GM18520 (cell line): ENCODE results near the gene INO80E.

ENCODE experiments used
- ATAC-seq: cut with Tn5 transposase; IDR thresholded peaks from one replicate; pipeline ENCODE4 v1.9.1; 2021; ENCODE audit not compliant: unreplicated experiment

The INO80E gene

DNA sequence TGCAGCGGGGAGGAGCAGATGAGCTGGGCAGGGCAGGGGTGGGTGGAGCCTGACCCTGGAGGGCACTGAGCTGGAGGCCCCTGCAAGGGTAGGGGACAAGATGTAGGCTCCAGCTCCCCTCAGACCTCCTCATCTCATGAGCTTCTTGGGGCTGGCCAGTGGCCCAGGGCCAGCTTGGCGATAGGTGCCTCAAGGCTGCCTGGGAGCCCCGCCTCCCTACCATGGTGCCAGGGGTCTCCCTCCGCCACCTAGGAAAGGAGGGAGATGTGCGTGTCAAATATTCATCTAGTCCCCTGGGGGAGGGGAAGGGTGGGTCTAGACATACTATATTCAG is 4.5 kb upstream of the INO80E start:
- no peak for ATAC-seq

DNA sequence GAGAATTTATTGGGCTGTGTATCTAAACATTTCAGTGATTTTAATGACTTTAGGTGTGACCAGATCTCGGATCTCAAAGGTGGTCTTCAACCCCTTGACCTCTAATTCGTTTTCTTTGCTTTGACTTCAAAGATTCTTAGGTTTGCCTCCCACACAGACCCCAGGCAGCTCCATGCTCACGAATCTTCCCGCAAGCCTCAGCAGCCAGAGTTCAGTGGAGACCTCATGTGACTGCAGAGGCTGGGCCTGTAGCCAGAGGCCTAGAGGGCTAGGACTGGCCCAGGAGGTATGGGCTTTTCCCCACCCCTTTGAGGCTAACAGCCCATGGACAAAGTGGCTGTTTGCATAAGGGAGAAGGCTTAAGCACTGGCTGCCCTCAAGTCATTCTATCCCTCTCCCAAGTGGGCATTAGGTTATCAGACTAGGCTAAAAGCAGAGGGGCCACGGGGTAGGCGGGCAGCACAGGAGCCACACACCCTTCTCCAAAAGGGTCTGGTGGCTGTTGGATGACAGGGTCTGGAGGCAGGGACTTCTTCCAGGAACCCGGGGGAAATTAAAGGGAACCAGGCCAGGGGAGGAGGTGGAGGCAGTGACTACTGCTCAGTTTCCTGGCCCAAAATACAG is 3.6 kb upstream of the INO80E start:
- no peak for ATAC-seq

GRCh38 chr16:29993191-29993902 is 2.7 kb upstream of the INO80E start:
- ATAC-seq = no peak

DNA sequence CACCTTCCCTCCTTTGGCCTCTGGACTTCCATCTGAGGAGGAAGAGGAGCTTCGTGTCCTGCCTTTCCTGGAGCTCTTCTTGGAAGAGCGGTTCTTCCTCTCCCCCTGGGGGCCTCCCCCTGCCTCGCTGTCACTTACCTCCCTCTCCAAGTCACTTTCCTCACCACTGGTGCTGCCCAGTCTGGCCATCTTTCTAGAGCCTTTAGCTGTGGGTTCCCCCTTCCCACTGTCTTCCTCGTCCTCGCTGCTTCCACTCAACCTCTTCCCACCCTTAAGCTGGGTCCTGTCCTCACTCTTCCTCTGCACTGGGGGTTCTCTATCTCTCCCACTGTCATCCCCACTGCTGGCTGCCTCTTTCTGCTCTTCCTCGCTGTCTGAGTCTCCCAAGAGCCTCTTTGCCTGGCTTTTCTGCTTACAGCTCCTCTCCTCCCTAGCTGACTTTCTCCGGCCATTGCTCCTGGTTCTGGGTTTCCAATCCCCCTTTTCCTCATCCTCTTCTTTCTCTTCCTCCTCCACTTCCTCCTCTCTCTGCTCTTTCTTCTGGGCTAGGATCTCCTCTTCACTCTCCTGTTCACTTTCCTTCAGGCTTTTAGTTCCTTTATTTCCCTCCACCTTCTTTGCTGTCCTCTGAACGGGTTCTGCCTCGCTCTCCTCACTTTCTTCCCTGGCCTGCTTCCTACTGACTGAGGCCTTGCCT is 2.0 kb upstream of the INO80E start:
- no peak for ATAC-seq

DNA sequence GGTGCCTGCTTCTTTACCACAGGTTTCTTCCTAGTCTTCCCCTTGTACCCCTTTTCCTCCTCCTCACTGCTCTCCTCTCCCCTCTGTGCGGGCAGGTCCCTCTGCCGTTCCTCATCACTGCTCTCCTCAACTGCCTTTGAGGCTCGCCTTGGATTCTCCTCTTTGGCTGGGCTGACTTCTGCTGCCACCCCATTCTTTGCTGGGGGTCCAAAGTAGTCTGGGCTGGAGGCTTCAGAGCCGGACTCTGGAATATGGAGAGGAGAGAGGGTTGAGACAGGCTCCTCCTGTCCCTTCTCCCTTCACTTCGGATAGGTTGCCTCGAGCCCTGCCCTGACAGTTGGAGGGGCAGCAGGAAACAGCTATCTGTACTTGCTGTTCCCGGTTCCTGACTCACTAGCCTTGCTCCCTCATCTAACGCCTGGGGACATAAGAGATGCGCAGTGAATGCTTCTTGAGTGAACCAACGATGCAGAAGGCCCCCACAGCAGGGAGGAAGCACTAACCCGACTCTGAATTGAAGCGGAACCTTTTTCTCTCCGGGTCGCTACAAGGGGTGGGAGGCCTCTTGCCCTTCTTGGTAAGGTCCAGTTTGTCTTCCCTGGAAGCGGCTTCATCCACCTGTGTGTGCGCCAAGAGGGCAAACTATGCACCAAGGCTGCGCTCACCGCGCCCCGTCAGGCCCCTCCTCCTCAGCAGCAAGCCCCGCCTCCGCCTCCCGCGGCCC is 1.3 kb upstream of the INO80E start:
- ATAC-seq = peak; percentile 5

- peak; percentile 26 for ATAC-seq
Measured at GRCh38 chr16:29995324-29995910, 624 bp upstream of the INO80E start, which contains the start of gene HIRIP3. HIRIP3 (minus strand) TSS chr16:29995617; CDS start chr16:29995605, 12 bp downstream.

DNA sequence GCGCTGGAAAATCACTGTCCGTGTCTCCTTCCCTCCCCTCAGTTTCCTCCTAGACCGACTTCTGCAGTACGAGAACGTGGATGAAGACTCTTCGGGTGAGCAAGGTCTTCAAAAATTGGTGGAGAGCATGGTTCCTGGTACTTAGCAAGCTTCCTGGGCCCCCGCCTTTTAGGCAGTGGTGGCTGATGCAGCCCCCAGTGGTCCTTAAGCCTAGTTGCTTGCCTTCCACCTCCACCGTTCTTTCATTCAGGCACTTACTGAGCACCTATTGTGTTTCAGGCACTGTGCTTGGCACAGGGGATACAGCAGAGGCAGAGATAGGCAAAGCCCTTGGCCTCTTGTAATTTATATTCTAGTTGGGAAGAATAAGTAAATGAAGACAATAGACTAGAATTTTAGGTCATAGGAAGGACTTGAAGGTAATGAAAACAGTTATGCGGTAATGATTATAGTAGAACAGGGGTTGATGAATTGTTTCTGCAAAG is 767 bp downstream of the INO80E start:
- no peak for ATAC-seq

- ATAC-seq = no peak
Measured at GRCh38 chr16:29999605-30000004, 3.6 kb downstream of the INO80E start.

DNA sequence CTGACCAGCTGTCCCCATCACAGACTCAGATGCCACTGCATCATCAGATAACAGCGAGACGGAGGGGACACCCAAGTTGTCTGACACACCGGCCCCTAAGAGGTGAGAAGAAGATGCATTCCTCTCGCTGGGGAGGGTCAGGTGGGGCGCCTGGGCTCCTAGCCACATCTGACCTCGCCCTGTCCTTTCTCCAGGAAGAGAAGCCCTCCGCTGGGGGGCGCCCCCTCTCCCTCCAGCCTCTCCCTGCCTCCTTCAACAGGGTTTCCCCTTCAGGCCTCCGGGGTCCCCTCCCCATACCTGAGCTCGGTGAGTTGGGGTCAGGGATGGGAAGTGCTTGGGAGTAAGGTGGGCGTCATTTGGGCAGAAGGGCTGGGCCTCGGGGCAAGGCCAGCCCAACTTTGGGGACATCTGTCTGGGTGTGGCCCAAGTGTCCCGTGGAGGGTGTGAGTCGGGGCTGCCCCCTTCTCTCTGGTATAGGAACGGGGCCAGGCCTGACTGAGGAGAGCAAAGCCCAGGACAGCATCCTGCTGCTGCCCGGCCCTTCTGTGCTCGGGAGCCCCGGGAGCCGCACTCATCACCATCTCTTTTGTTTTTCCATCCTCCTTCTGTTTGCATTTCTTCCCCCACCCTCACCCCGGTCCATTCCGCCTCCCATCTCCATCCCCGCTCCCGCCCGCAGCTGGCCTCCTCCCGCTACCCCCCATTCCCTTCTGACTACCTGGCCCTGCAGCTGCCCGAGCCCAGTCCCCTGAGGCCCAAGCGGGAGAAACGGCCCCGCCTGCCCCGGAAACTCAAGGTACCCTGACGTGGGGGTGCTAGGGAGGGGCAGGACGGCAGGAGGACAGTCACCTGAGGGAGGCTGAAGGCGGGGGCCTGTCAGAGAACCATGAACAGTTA is 4.9 kb downstream of the INO80E start:
- no peak for ATAC-seq

DNA sequence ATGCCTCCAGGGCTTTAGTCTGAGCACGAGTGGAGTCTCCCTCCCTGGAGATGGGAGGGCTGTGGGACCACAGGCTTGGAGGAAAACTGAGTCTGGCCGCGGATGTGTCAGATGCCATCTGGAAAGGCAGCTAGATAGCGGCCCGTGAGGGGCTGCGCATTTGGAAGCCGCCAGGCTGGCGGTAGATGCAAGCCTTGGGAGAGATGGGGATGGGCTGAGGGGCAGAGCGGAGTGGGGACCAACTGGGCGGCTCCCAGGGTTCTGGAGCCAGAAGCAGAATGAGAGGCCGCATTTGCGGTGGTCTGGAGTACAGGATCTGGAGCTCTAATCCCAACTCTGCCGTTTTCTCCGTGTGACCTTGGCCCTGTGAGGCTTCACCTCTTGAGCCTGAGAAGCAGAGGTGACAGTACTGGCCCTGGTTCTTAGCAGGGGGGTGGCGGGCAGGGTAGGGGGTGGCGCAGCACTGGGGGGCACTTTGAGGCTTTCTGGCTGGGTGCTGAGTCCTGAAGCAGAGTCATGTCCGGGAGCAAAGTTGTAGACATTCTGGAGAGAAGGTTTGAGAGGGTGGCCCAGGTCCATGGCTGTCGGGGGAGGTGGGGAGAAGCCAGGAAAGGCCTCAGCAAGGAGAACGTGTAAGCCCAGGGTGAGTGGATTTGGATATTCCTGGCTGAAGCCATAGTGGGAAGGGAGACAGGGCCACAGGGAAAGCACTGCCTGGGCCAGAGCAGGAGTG is 6.7 kb downstream of the INO80E start:
- no peak for ATAC-seq

DNA sequence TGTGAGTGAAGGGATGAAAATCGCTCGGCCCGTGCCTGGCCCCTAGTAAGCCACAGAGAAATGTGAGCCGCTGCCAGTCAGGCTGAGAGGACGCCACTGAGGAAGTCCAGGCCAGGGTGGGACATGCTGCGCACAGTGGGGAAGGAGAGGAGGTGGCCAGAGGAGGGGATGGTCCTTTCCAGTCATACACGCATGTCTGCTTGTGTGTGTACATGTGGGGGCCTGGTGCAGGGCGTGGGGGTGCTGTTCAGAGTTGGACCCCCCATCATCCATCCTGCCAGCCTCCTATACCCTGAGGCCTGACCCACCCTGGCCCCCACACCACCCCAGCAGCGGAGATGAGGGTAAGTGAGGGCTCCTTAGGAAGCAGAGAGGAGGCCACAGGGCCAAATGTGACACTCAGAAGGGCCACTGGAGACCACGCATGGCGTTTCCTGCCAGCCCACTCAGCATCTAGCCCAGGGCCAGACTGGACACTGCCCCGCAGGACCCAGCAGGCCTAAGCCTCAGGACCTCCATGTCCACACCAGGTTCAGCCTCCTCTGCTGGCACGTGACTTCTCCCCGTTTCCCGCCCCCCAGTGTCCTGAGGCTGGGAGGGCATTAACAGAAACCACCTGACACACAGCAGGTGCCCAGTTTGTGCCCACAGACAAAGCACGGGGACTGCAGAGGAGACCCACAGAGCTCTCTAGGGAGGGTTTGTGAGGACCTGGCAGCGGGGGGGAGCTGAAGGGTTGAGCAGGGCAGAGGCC is 7.8 kb downstream of the INO80E start:
- ATAC-seq = no peak

GRCh38 chr16:30004424-30004776 is 8.4 kb downstream of the INO80E start:
- ATAC-seq = no peak

- no peak for ATAC-seq
Measured at GRCh38 chr16:30004811-30005242, 8.8 kb downstream of the INO80E start.

GRCh38 chr16:30005341-30006094 is 9.5 kb downstream of the INO80E start:
- ATAC-seq = no peak

DNA sequence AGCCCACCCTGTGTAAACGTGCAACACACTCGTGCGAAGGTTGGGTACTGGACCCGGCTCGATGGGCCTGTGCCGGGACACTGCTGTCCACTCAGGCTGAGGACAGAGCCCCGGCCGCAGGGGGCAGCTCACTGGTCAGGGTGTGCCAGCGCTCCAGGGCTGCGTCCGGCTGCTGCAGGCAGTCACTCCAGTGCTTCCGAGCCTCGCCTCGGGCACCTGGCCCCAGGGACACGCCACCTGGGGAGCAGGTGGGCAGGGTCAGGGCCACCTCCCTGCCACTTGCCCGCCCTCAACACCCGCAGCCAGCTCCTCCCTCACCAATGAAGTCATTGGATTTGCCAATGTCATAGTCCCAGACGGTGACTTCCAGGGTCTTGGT is 10.0 kb downstream of the INO80E start:
- ATAC-seq = no peak

- no peak for ATAC-seq
Measured at GRCh38 chr16:30006659-30007377, 10.8 kb downstream of the INO80E start.

DNA sequence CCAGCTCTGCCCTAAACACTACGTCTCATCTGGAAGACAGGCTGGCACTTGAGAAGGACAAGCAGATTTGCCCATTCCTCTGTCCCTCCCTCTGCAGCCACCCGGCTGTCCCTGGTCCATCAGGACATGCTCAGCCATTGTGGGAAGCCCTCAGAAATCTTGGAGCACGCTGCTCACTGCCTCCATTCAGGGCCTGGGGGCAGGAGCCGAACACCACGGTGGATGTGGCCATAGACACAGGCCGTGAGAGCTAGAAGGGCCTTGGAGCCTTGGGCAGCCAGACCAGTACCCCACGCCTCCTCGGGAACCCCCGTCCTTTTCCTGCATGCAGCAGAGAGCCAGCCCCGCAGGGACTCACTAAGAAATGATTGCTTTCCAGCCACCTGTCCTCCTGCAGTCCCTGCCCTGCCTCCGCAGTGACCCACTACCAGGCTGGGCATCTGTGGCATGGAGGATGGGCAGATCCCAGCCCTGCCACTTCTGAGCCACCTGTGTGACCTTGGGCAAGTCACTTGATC is 11.4 kb downstream of the INO80E start:
- ATAC-seq = no peak
